Activated CD8-positive, alpha-beta memory T cell treated with anti-CD3 and anti-CD28 coated beads, Interleukin-2, amount 50 U/mL, for 24 hours (primary cell): ENCODE data around the gene CELA1.
"Not testable (repeated sequence)": the region's sequence is repeated elsewhere in the genome, so short reads cannot be mapped to it uniquely, and the experiment has no call there.

Source experiments
- DNase-seq: peaks from one replicate; pipeline ENCODE4 v3.0.0-alpha.2; 2020; ENCODE audit errors: extremely low read depth

Gene CELA1

DNA sequence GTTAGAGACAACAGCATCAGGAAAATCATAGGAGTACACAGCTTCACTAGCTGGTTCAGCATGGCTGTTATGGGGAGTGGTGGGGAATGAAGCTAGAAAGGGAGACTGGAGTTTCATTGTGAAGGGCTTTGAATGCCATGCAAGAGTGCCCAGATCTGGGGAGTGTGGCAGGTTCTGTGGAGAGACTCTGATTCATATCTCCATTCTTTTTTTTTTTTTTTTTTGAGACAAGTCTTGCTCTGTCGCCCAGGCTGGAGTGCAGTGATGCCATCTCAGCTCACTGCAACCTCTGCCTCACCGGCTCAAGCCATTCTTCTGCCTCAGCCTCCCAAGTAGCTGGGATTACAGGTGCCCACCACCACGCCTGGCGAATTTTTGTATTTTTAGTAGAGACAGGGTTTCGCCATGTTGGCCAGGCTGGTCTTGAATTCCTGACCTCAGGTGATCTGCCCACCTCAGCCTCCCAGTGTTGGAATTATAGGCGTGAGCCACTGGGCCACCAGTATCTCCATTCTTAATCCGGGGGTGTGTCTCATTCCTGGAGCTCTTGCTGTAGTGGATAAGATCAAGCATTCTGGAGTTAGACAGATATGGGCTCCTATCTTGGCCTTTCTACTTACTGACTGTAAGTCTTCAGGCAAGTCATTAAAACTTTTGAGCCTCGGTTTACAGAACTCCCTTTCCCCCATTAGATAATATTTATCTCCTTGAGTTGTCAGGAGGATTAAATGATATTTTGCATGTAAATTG, 28.2 kb downstream of the CELA1 start:
- not testable (repeated sequence) for DNase-seq

DNA sequence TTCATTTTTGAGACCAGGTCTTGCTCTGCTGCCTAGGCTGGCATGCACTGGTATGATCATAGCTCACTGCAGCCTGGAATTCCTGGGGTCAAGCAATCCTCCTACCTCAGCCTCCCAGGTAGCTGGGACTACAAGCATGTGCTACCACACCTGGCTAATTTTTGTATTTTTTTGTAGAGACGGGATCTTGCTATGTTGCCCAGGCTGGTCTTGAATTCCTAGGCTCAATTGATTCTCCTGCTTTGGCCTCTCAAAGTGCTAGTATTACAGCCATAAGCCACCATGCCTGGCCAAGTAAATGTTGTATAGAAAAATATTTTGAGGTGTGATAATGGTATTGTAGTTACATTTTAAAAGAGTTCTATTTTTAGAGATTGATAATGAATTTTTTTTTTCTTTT, 35.1 kb downstream of the CELA1 start:
- DNase-seq = no peak

DNA sequence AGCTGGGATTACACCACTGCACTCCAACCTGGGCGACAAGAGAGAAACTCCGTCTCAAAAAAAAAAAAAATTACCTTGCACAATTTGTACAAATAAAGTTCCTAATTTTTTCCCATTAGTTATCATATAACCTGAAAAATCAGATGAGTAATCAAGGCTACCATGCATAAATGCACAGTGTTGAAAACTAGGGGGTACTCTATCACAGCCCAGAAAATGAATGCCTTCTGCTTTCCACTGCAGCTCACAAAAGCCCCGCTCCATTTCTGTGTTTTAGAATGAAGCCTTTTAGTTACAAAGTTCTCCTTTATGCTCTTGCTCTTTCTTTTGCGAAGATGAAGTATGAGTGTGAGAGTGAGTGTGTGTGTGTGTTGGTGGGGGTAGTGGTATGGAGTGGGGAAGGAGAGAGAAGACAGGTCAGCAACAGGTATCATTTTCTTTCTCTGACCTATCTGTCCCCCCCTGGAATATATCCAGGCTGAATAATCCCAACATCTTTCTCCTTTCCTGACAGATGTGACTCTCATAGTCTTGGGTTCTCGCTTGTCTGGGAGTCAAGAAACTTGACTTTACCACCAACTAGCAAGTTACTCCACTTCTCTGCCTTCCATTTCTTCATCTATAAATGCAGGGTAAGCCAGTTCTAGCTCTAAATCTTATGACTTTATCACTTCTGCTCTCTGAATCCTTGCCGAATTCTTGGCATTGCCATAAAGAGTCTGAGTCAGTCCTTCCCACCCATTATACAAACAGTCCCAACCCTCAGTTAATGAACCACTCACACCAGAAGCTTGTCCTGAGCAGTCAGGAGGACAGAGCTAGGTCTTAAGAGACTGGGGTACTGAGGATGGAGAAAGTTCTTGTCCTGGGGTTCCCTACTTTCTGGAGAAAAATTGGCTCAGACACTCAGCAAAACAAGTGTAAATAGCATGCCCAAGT, 38.6 kb downstream of the CELA1 start:
- DNase-seq = no peak

DNA sequence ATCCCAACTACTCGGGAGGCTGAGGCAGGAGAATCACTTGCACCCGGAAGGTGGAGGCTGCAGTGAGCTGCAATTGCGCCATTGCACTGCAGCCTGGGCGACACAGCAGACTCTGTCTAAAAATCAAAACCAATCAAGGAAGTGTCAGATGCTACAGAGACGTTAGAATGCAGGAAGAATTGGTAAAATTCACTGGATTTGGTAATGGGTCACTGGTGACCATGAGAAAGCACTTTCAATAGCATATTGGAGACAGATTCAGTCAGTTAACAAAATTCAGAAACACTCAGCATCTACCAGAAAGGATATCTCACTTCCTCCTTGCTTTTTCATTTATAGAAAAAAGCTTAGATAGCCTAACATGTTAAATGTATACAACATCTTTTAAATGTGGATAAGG, 40.0 kb downstream of the CELA1 start:
- no peak for DNase-seq

DNA sequence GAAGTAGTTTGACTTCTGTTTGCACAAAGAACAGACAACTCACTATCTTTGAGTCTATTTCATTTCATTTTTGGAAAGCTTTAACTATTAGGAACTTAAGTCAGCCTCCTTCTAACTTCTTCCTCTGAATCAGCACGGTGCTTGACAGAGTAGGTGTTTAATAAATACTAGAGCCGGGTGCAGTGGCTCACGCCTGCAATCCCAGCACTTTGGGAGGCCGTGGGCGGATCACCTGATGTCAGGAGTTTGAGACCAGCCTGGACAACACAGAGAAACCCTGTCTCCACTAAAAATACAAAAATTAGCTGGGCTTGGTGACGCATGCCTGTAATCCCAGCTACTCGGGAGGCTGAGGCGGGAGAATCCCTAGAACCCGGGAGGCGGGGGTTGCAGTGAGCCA, 45.7 kb downstream of the CELA1 start:
- DNase-seq = not testable (repeated sequence)

DNA sequence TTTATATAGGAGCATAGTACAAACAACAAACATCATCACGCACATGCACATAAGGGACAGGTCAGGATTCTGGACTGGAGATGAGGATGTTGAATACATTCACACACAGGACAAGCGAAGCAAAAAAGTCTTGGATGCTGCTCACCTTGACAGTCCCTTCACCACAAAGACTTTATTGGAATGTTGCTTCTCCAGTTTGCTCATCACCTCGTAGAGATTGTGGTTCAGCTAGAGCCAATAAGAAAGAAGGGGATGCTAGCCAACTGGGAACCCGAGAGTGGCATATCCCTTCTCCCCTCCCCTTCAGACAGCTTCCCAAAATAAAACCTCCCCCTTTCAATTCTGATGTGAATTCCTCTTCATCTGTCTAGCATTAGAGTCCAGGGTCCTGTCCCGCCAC, 50.8 kb downstream of the CELA1 start:
- no peak for DNase-seq

DNA sequence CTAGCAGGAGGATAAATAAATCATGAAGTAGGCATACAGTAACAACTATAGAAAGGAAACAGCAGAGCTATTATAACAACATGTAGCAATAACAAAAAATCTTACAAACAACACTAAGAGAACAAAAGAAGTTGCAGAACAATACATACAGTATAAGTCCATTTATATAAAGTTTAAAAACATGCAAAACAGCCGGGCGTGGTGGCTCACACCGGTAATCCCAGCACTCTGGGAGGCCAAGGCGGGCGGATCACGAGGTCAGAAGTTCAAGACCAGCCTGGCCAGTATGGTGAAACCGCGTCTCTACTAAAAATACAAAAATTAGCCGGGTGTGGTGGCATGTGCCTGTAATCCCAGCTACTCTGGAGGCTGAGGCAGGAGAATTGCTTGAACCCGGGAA, 52.4 kb downstream of the CELA1 start:
- DNase-seq = not testable (repeated sequence)

DNA sequence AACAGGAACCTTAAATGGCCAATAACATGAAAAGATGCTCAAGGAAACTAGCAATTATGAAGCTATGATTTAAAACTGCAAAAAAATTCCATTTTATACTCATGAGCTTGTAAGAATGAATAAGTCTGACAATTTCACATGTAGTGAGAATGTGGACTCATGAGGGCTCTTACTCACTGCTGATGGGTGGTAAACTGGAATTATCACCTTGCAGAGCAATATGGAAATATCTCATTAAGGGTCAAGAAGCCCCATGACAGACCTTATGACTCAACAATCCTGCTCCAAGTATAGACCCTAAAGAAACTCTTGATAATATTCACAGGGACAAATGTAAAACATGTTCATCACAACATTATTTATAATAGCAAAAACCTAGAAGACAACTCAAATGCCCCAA, 52.8 kb downstream of the CELA1 start:
- DNase-seq = no peak

DNA sequence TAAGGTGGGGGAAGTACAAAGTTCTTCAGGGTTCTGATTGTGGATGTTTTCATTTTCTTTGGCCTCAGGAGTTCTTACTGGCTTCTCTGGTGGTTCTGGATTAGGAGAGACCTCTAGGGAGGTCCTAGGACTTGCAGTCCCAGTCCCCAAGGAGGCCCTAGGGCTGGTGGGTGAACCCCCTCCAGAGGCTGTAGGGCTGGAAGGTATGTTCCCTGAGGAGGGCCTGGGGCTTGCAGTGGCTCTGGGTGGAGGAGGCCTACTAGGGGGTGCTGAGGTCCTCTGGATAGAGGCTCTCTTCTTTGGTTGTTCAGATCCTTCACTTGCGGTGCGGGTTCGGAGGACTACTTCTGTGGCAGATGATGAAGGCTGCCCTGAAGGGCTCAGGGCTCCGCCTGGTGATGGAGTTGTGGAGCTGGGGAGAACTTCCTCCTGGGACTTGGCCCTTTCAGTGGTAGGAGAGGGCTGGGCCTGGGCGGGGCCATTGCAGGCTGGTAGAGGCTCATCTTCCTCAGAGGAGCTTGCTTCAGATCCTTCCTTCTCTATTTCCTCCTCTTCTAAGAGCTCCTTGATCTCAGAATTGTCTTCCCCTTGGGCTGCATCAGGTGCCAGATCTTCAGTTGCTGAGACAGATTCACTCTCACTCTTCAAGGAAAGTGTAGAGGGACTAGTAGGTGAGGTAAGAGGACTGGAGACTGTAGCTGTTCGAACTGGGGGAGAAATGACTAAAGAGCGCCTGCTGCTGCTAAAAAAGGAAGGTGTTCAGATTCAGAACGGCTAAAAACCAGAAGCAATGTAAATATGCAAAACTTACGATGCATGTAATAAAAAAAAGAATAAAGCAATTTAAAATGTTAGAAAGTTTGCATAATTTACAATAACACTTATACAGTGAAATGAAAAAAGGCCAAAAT, 54.6 kb downstream of the CELA1 start:
- DNase-seq = not testable (repeated sequence)

DNA sequence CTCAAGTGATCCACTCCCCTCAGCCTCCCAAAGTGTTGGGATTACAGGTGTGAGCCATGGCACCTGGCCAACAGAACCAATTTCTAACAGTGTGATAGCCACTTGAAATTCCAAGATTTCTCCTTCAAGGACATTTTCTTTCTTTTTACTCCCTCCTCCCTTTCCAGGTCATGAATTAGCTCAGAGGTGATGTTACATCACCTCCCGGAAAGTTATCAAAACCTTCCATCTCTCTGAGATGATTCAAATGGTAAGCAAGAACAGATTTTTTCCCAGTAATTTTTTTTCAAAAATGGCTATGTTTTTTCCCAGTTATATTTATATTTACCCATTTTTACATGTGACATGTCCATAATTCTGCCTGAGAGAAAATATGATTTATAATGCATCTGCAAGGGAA, 60.6 kb downstream of the CELA1 start:
- no peak for DNase-seq

DNA sequence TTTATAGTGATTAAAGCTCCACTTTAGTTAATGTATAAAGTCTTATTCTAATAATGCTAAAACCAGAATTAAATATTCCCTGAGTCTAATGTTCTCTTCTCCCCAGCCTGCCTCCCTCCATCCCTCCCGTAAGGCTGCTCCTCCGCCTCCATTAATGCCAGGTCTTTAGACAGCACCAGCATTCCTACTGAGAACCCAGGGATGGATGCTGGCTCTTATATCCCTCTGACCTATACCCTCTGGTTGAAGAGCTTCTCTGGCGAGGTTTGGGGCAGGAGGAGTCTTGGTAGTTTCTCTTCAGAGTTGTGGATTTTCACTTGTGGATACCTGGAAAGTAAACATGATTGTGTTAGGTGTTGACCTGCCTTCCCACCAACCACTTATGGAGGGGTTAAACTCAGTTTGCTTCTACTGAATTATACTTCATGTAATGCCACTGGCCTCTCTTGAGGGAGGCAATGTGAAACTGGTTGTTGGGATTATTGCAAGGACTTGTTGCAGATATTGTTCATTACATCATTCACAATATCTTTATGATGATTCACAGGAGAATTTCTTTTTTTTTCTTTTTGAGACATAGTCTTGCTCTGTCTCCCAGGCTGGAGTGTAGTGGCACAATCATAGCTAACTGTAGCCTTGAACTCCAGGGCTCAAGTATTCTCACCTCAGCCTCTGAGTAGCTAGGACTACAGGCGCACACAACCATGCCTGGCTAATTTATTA, 65.1 kb downstream of the CELA1 start:
- no peak for DNase-seq
